ENCODE measurements around the gene TNFRSF12A.

TNFRSF12A gene

DNA sequence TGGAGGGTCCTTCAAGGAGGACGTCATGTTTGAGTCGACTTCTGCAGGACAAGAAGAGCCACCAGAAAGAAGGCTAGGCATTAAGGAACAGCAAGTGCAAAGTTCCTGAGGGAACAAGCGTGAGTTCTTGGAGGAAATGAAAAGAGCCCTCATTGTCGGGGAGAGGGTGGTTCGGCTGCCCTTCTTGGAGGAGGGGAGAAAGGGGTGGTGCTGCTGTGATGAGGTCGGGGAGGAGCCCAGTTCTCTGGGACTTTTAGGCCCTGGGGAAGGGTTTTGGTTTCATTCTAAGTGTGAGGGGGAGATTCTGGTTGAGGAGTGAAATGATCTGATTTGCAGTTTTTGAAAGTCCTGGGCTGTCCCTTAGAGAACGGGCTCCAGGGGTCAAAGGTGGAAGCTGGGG lies 12.5 kb downstream of the TNFRSF12A start:
- Mint-ChIP-seq H3K36me3 (ENCODE audit: low read depth) (peaks cover 4% of the 10 kb centered on the region), H3K4me1 (ENCODE audit: low read depth) (peaks cover 86% of the 10 kb centered on the region), H3K9me3 (no peaks in the 10 kb centered on the region), H3K4me3 (peak overlapping the region; percentile 43), H3K27me3 (peaks cover 92% of the 10 kb centered on the region), H3K27ac (peak overlapping the region; percentile 73)
- intact Hi-C loops (cut with micrococcal nuclease): no loop called here

- H3K4me3 Mint-ChIP-seq: no peak overlapping the region
- peak overlapping the region; percentile 44 for H3K27ac Mint-ChIP-seq
- H3K4me1 Mint-ChIP-seq (ENCODE audit: low read depth): peaks cover 64% of the 10 kb centered on the region
- no peaks in the 10 kb centered on the region for H3K36me3 Mint-ChIP-seq (ENCODE audit: low read depth)
- intact Hi-C loops (cut with micrococcal nuclease): no loop called here
- no peaks in the 10 kb centered on the region for H3K9me3 Mint-ChIP-seq
- H3K27me3 Mint-ChIP-seq: peaks cover 98% of the 10 kb centered on the region
Observed at GRCh38 chr16:3035289-3035971, 15.3 kb downstream of the TNFRSF12A start.

GRCh38 chr16:3035972-3036725 lies 16.0 kb downstream of the TNFRSF12A start:
- intact Hi-C loops (cut with micrococcal nuclease): no loop called here
- Mint-ChIP-seq H3K4me1 (ENCODE audit: low read depth) (peaks cover 57% of the 10 kb centered on the region), H3K27ac (peak overlapping the region; percentile 44), H3K9me3 (no peaks in the 10 kb centered on the region), H3K27me3 (peaks cover 97% of the 10 kb centered on the region), H3K4me3 (peak overlapping the region; percentile 28), H3K36me3 (ENCODE audit: low read depth) (no peaks in the 10 kb centered on the region)

DNA sequence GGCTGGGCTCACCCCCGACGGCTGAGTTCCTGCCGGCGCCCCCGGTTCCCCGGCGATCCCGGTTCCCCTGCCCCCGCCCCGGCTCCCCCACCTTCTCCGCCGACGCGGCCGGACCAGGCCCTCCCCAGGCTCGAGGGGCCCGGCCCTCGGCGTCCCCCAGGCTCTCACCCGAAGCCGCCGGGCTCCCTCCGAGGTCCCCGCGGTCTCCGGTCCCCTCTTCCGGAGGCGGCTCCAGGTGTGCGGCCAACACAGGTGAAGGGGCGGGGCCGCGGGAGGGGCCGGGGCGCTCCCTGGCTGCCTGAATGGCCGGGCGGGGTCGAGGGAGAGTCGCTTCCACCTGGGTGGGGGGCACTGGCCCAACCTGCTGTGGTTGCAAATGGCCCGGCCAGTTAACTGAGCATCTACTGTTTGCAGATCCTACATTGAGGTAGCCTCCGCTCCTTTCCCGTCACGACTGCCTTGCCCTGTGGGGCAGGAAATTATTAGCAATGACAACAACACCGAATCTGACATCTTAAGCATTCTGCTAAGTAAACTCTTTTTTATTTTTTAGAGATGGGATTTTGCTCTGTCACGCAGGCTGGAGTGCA lies 16.7 kb downstream of the TNFRSF12A start, which contains the start of gene BICDL2:
TSS of gene BICDL2 (minus strand) at position 219 of the 590 bp plus-strand sequence. CDS start 1,448 bp downstream, outside the sequence.
- H3K9me3 Mint-ChIP-seq: no peaks in the 10 kb centered on the region
- H3K27ac Mint-ChIP-seq: peak within 1 kb of the TSS; percentile 44
- H3K36me3 Mint-ChIP-seq (ENCODE audit: low read depth): no peaks in the 10 kb centered on the region

DNA sequence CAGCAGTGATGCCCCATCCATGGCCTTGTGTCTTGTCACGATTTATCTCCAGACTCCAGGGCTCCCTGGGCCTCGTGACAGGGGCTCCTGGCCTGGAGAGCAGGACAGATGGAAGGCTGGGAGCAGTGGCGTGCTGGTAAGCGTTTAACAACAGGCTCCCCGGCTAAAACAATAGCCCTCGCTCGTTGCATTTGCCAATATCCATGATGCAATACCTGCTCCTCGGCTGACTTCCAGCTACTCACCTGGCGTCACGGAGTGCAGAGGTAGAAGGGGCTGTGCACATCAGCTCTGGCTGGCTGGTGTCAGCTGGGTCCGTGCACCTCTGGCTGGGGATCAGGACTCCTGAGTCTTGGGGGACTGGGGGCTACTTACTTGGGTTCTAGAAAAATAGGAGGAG lies 18.1 kb downstream of the TNFRSF12A start:
- intact Hi-C loops (cut with micrococcal nuclease): no loop called here
- H3K4me1 Mint-ChIP-seq (ENCODE audit: low read depth): peaks cover 47% of the 10 kb centered on the region
- H3K27me3 Mint-ChIP-seq: peaks cover 77% of the 10 kb centered on the region
- no peaks in the 10 kb centered on the region for H3K9me3 Mint-ChIP-seq
- H3K4me3 Mint-ChIP-seq: no peak overlapping the region
- H3K36me3 Mint-ChIP-seq (ENCODE audit: low read depth): no peaks in the 10 kb centered on the region
- no peak overlapping the region for H3K27ac Mint-ChIP-seq

More for the DNA sequence above, 16.7 kb downstream of the TNFRSF12A start, which contains the start of gene BICDL2:
- Mint-ChIP-seq H3K27me3 (peaks cover 91% of the 10 kb centered on the region), H3K4me3 (peak within 1 kb of the TSS; percentile 28), H3K4me1 (ENCODE audit: low read depth) (peaks cover 50% of the 10 kb centered on the region)
- intact Hi-C loops (cut with micrococcal nuclease): no loop called here

DNA sequence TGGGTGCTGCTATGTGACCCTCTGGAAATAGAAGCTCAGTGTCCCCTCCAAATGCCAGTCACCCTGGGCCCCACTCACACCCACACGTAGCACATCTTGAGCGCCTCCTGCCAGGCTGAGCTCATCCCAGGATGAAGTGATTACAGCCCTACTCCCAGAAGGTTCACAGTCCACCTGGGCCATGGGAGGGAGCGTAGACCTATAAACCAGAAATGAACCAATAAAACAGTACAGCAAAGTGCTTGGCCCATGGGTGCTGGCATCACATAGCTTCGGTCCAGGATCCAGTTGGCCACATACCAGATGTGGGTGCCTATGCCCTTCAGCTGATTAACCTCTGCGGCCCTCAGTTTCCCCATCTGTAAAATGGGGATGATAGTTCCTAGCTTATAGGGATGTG lies 18.7 kb downstream of the TNFRSF12A start:
- no peaks in the 10 kb centered on the region for H3K36me3 Mint-ChIP-seq (ENCODE audit: low read depth)
- H3K9me3 Mint-ChIP-seq: no peaks in the 10 kb centered on the region
- H3K4me1 Mint-ChIP-seq (ENCODE audit: low read depth): peaks cover 47% of the 10 kb centered on the region
- H3K27me3 Mint-ChIP-seq: peaks cover 75% of the 10 kb centered on the region
- no peak overlapping the region for H3K27ac Mint-ChIP-seq
- intact Hi-C loops (cut with micrococcal nuclease): no loop called here
- H3K4me3 Mint-ChIP-seq: no peak overlapping the region

DNA sequence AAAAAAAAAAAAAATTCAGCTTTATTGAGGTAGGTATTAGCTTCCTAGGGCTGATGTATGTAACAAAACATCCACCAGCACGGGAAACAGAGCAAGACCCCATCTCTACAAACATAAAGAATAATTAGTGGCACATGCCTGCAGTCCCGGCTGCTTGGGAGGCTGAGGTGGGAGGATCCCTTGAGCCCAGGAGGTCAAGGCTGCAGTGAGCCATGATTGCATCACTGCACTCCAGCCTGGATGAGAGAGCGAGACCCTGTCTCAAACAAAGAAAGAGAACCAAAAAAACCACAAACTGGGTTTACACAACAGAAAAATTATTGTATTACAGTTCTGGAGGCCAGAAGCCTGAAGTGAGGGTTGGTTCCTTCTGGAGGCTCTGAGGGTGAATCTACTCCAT lies 22.2 kb downstream of the TNFRSF12A start:
- H3K4me1 Mint-ChIP-seq (ENCODE audit: low read depth): peaks cover 47% of the 10 kb centered on the region
- H3K9me3 Mint-ChIP-seq: no peaks in the 10 kb centered on the region
- peaks cover 8% of the 10 kb centered on the region for H3K36me3 Mint-ChIP-seq (ENCODE audit: low read depth)
- no peak overlapping the region for H3K4me3 Mint-ChIP-seq
- H3K27ac Mint-ChIP-seq: no peak overlapping the region
- H3K27me3 Mint-ChIP-seq: peaks cover 59% of the 10 kb centered on the region
- intact Hi-C loops (cut with micrococcal nuclease): no loop called here

DNA sequence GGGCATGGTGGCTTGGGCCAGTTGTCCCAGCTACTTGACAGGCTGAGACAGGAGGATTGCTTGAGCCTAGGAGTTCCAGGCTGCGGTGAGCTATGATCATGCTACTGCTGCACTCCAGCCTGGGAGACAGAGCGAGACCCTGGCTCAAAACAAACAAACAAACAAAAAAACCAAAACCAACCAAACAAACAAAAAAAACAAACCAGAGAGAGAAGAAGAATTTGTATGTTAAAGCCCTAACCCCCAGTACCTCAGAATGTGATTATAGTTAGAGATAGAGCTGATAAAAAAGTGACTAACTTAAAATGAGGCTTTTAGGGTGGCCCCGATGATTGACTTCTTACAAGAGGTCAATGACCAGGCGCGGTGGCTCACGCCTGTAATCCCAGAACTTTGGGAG lies 24.5 kb downstream of the TNFRSF12A start:
- intact Hi-C loops (cut with micrococcal nuclease): no loop called here

GRCh38 chr16:3045758-3046640 lies 25.8 kb downstream of the TNFRSF12A start, which contains the start of gene MMP25:
Gene MMP25 (plus strand): TSS chr16:3046561. CDS start chr16:3046918, 357 bp downstream.
- no peaks in the 10 kb centered on the region for H3K9me3 Mint-ChIP-seq
- H3K36me3 Mint-ChIP-seq (ENCODE audit: low read depth): peaks cover 36% of the 10 kb centered on the region
- peaks cover 72% of the 10 kb centered on the region for H3K4me1 Mint-ChIP-seq (ENCODE audit: low read depth)
- peak within 1 kb of the TSS; percentile 89 for H3K4me3 Mint-ChIP-seq
- H3K27ac Mint-ChIP-seq: peak within 1 kb of the TSS; percentile 86
- intact Hi-C loops (cut with micrococcal nuclease): no loop called here
- H3K27me3 Mint-ChIP-seq: peaks cover 33% of the 10 kb centered on the region

More for the DNA sequence above, 24.5 kb downstream of the TNFRSF12A start:
- Mint-ChIP-seq H3K4me1 (ENCODE audit: low read depth) (peaks cover 59% of the 10 kb centered on the region), H3K36me3 (ENCODE audit: low read depth) (peaks cover 23% of the 10 kb centered on the region), H3K27ac (peak overlapping the region; percentile 86), H3K27me3 (peaks cover 40% of the 10 kb centered on the region), H3K4me3 (peak overlapping the region; percentile 89), H3K9me3 (no peaks in the 10 kb centered on the region)

DNA sequence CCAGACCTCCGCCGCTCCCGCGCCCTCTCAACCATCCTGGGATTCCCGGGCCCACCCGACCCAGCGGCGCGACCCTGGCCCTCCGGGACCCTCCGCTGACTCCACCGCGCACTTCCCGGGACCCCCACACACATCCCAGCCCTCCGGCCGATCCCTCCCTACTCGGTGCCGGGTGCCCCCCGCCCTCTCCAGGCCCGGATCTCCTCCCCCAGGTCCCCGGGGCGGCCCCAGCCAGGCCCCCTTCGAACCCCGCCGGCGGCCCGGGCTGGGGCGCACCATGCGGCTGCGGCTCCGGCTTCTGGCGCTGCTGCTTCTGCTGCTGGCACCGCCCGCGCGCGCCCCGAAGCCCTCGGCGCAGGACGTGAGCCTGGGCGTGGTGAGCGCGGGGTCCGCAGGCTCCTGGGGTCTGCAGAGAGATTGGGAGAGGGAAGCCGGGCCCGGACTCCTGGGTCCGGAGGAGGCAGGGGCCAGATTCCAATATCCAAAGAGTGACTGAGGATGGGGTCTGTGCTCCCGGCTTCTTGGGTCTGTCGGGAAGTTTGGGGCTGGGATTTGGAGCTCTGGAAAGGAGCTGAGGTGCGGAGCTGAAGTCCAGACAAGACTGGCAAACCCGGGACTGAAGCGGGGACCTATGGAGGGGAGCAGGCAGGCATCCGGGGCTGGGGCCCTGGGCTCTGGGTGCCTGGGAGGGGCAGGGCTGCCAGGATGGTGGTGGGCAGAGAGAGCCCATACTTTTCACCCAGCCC lies 26.6 kb downstream of the TNFRSF12A start:
- intact Hi-C loops (cut with micrococcal nuclease): no loop called here

DNA sequence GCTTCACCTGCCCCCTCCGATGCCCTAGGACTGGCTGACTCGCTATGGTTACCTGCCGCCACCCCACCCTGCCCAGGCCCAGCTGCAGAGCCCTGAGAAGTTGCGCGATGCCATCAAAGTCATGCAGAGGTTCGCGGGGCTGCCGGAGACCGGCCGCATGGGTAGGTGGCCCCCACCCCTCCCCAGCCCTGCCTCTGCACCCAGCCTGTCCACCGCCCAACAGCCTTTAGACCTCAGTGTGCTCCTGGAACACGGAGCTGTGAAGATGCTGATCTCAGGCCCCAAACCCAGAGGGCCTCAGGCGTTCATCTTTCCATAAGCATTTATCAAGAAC lies 27.2 kb downstream of the TNFRSF12A start:
- Mint-ChIP-seq H3K4me1 (ENCODE audit: low read depth) (peaks cover 83% of the 10 kb centered on the region), H3K4me3 (peak overlapping the region; percentile 89), H3K27me3 (peaks cover 35% of the 10 kb centered on the region), H3K36me3 (ENCODE audit: low read depth) (peaks cover 47% of the 10 kb centered on the region), H3K27ac (peak overlapping the region; percentile 86), H3K9me3 (no peaks in the 10 kb centered on the region)
- intact Hi-C loops (cut with micrococcal nuclease): no loop called here

More for the DNA sequence above, 26.6 kb downstream of the TNFRSF12A start:
- H3K4me1 Mint-ChIP-seq (ENCODE audit: low read depth): peaks cover 80% of the 10 kb centered on the region
- H3K36me3 Mint-ChIP-seq (ENCODE audit: low read depth): peaks cover 43% of the 10 kb centered on the region
- no peaks in the 10 kb centered on the region for H3K9me3 Mint-ChIP-seq
- peak overlapping the region; percentile 86 for H3K27ac Mint-ChIP-seq
- H3K4me3 Mint-ChIP-seq: peak overlapping the region; percentile 89
- H3K27me3 Mint-ChIP-seq: peaks cover 32% of the 10 kb centered on the region

- Mint-ChIP-seq H3K27me3 (peaks cover 21% of the 10 kb centered on the region), H3K4me1 (ENCODE audit: low read depth) (peaks cover 79% of the 10 kb centered on the region), H3K36me3 (ENCODE audit: low read depth) (peaks cover 67% of the 10 kb centered on the region), H3K4me3 (no peak overlapping the region), H3K27ac (no peak overlapping the region), H3K9me3 (no peaks in the 10 kb centered on the region)
- intact Hi-C loops (cut with micrococcal nuclease): no loop called here
Observed at GRCh38 chr16:3049921-3050481, 29.8 kb downstream of the TNFRSF12A start.
